ENCODE measurements around the gene SYNPO2L.

Gene SYNPO2L

GRCh38 chr10:73601486-73601921 lies 54.3 kb downstream of the SYNPO2L start:
- no peak for DNase-seq

GRCh38 chr10:73597346-73597745 lies 58.5 kb downstream of the SYNPO2L start:
- no peak for DNase-seq
